Uterus (tissue), 2 donors: ENCODE data around the gene ANKRD1.

ENCODE experiments used
- CTCF ChIP-seq, 4 experiments: fragments of 200-600 bp in 2 of 4; fragments of 450-650 bp in 2 of 4; sonication (generic) in 2 of 4; IDR thresholded peaks; one replicate each; pipeline ENCODE4 v1.5.1; 2016 to 2019; ENCODE audit warnings: antibody characterized with exemption in 4 of 4, mild to moderate bottlenecking in 2 of 4, moderate library complexity in 1 of 4
- POLR2A ChIP-seq, 2 donors: fragments of 450-650 bp; IDR thresholded peaks; one replicate each; pipeline ENCODE4 v1.6.1; 2016; ENCODE audit warnings: antibody characterized with exemption in 2 of 2, mild to moderate bottlenecking in 1 of 2, moderate library complexity in 1 of 2

DNA sequence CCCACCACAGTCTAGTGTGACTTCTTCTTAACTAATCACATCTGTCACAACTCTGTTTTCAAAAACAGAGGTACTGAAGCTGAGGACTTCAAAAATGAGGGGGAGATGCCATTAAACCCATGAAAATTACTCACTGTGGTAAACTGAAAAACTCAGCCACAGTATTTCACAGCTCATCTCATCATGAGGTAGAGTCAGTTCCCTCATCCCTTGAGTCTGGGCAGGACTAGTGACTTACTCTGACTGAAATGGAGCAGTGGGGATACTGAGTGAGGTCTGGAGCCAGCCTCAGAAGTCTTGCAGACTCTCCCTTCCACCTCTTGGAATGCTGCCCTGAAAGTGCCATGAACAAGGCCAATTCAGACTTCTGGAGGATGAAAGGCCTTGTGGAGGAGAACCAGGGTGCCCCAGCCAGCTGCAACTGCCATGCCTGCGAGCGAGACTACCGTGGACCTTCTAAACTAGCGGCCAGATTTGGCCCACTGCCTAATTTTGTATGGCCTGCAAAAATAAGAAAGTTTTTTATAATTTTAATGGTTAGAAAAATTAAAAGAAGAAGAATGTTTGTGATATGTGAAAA, 24.7 kb upstream of the ANKRD1 start:
- TF ChIP-seq CTCF (IDR thresholded peaks at IDR 0.05) (no peak), POLR2A (IDR thresholded peaks at IDR 0.05) (no peak)
